PC-3 (cell line): ENCODE results near the gene AGAP1. TPM values are rescaled to one million over a fixed set of nuclear protein-coding genes. Genes with fewer than 3 reads are reported as not detected.

Experiments
- ATAC-seq: fragments of 200-7000 bp; cut with Tn5 transposase; 2 replicates; pipeline ENCODE4 v1.9.1; 2020; ENCODE audit warnings: mild to moderate bottlenecking, moderate library complexity
- BruUV-seq: library from RNA; stranded (reverse); fragments of 400-500 nt; replicated peaks from 2 replicates; lab custom pipeline; 2021; lab: Mats Ljungman, UMichigan
- CTCF ChIA-PET: fragments of 300-600 bp; sonication (Branson Sonifier 250); formaldehyde crosslinking; loops from one replicate; lab custom pipeline; 2022; ENCODE audit warnings: antibody characterized with exemption; lab: Charles Lee
- POLR2A ChIA-PET: fragments of 300-600 bp; sonication (Branson Sonifier 250); formaldehyde crosslinking; loops from one replicate; lab custom pipeline; 2022; ENCODE audit warnings: antibody characterized with exemption; ENCODE audit not compliant: unreplicated experiment; lab: Charles Lee
- DNase-seq: peaks from one replicate; pipeline ENCODE4 v3.0.0-alpha.2; 2015
- H2AFZ ChIP-seq: fragments of 300-600 bp; sonication (generic); 2 replicates; pipeline ENCODE4 v1.6.0; 2016; ENCODE audit warnings: antibody characterized with exemption, low read length
- H3F3A ChIP-seq: fragments of 300-600 bp; sonication (generic); one replicate; pipeline ENCODE4 v1.6.0; 2017; ENCODE audit warnings: antibody characterized with exemption, low read length, control low read depth, mild to moderate bottlenecking; ENCODE audit not compliant: unreplicated experiment
- H3K27ac ChIP-seq: fragments of 300-600 bp; sonication (generic); 2 replicates; pipeline ENCODE4 v1.5.1; 2016; ENCODE audit warnings: mild to moderate bottlenecking, low read length
- H3K27me3 ChIP-seq: fragments of 300-600 bp; sonication (generic); 2 replicates; pipeline ENCODE4 v1.6.1; 2016; ENCODE audit warnings: low read length, mixed read lengths
- H3K36me3 ChIP-seq: fragments of 300-600 bp; sonication (generic); 2 replicates; pipeline ENCODE4 v1.6.1; 2016; ENCODE audit warnings: low read depth, mixed run types, low read length, mixed read lengths
- H3K4me1 ChIP-seq: fragments of 300-600 bp; sonication (generic); 2 replicates; pipeline ENCODE4 v1.5.1; 2016; ENCODE audit warnings: low read length; ENCODE audit not compliant: insufficient read depth
- H3K4me2 ChIP-seq: fragments of 300-600 bp; sonication (generic); 2 replicates; pipeline ENCODE4 v1.6.0; 2016; ENCODE audit warnings: low read length
- H3K4me3 ChIP-seq: fragments of 300-600 bp; sonication (generic); 2 replicates; pipeline ENCODE4 v1.5.1; 2016; ENCODE audit warnings: mild to moderate bottlenecking, low read length, mixed read lengths
- H3K79me2 ChIP-seq: fragments of 300-600 bp; sonication (generic); 2 replicates; pipeline ENCODE4 v1.6.1; 2017; ENCODE audit warnings: low read length, mixed read lengths
- H3K9ac ChIP-seq: fragments of 300-600 bp; sonication (generic); 2 replicates; pipeline ENCODE4 v1.6.0; 2016; ENCODE audit warnings: mild to moderate bottlenecking, low read length
- H3K9me2 ChIP-seq: fragments of 300-600 bp; sonication (generic); replicated peaks from 2 replicates; pipeline ENCODE4 v1.6.1; 2016; ENCODE audit warnings: mixed run types, low read length, mixed read lengths
- H3K9me3 ChIP-seq: fragments of 300-600 bp; sonication (generic); 2 replicates; pipeline ENCODE4 v1.6.1; 2016; ENCODE audit warnings: low read length, mixed read lengths
- H4K20me1 ChIP-seq: fragments of 300-600 bp; sonication (generic); 2 replicates; pipeline ENCODE4 v1.6.1; 2016; ENCODE audit warnings: low read length, mixed read lengths
- EZH2 ChIP-seq: fragments of 300-600 bp; sonication (generic); IDR thresholded peaks from one replicate; pipeline ENCODE4 v1.6.1; 2017; ENCODE audit warnings: antibody characterized with exemption, mild to moderate bottlenecking, low read length; ENCODE audit not compliant: unreplicated experiment
- EZH2phosphoT487 ChIP-seq: fragments of 300-600 bp; sonication (generic); IDR thresholded peaks from 2 replicates; pipeline ENCODE4 v1.6.1; 2018; ENCODE audit warnings: mild to moderate bottlenecking, antibody characterized with exemption, low read length, borderline replicate concordance
- intact Hi-C: fragments of 100-400 bp; cut with micrococcal nuclease; formaldehyde crosslinking; loops from 2 replicates; pipeline ENCODE4 v1.9.0; 2023
- total RNA-seq: library from RNA; depleted of rRNA; stranded (reverse); fragments of >200 nt; gene quantifications from 2 replicates; pipeline ENCODE4 v1.2.3, GENCODE V29; 2014
- TF ChIP-seq, protein P1 (sequence below): fragments of 300-600 bp; sonication (generic); conservative IDR thresholded peaks from 2 replicates; pipeline ENCODE4 v1.5.1; 2017; ENCODE audit warnings: antibody characterized with exemption, low read depth, mild to moderate bottlenecking, low read length

The AGAP1 gene
- total RNA-seq, 1 experiment from 2014 or later, result 31.0 TPM

DNA sequence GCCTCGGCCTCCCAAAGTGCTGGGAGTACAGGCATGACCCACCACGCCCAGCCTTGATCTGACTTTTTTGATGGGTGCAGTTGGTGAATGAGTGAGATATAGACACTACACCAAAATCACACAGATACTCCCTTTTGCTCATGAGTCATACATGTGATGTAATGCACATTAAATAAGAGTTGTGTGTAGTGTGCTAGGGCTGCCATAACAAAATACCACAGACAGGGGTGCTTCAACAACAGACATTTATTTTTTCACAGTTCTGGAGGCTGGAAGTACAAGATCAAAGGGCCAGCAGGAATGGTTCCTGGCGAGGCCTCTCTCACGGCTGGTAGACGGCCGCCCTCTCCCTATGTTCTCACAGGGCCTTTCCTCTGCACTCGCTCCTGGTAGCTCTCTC lies 627.7 kb downstream of the AGAP1 start:
- H3K4me3 ChIP-seq, result no peak overlapping the region
- no peak overlapping the region for H3K27ac ChIP-seq
- ATAC-seq (peak; percentile 46), DNase-seq (peak; percentile 20)
- TF ChIP-seq, protein P1, sequence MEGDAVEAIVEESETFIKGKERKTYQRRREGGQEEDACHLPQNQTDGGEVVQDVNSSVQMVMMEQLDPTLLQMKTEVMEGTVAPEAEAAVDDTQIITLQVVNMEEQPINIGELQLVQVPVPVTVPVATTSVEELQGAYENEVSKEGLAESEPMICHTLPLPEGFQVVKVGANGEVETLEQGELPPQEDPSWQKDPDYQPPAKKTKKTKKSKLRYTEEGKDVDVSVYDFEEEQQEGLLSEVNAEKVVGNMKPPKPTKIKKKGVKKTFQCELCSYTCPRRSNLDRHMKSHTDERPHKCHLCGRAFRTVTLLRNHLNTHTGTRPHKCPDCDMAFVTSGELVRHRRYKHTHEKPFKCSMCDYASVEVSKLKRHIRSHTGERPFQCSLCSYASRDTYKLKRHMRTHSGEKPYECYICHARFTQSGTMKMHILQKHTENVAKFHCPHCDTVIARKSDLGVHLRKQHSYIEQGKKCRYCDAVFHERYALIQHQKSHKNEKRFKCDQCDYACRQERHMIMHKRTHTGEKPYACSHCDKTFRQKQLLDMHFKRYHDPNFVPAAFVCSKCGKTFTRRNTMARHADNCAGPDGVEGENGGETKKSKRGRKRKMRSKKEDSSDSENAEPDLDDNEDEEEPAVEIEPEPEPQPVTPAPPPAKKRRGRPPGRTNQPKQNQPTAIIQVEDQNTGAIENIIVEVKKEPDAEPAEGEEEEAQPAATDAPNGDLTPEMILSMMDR, result no peak
- TF ChIP-seq EZH2 (no peak), EZH2phosphoT487 (no peak)
- H3K27me3 ChIP-seq, result no peaks in the 10 kb centered on the region
- H3K4me2 ChIP-seq, result no peak overlapping the region
- no peak overlapping the region for H3K9ac ChIP-seq
- POLR2A ChIA-PET, result interaction anchor here (0.6 kb wide), 1 partner anchor 99 kb away, joined by 9 read pairs; no protein-coding TSS in a partner anchor
- H3F3A ChIP-seq, result no peaks in the 10 kb centered on the region
- CTCF ChIA-PET, result no interaction called here
- intact Hi-C loops, result no loop called here
- no peaks in the 10 kb centered on the region for H3K9me3 ChIP-seq
- no TSS peak for BruUV-seq
- no peaks in the 10 kb centered on the region for H3K9me2 ChIP-seq
- no peaks in the 10 kb centered on the region for H4K20me1 ChIP-seq
- no peaks in the 10 kb centered on the region for H3K4me1 ChIP-seq
- H3K36me3 ChIP-seq, result no peaks in the 10 kb centered on the region; the same call in 1 of the 2 replicates
- no peaks in the 10 kb centered on the region for H3K79me2 ChIP-seq
- no peak overlapping the region for H2AFZ ChIP-seq

DNA sequence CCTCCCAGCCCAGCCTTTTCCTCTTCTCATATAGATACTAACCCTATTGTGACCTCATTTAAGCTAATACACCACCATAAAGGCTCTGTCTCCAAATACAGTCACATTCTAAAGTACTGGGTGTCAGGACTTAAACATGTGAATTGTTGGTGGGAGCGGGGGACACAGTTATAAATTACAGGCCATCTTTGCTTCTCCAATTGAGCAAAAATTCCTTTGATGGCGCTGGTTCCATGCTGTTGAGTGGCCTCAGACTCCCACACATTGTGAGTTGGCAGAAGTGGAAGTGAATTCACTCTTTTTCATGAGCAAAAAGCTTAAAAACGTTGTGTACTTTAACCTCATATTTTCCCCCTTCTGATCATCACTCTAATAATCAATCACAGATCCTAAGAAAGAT lies 628.4 kb downstream of the AGAP1 start:
- no peak overlapping the region for H3K27ac ChIP-seq
- no peaks in the 10 kb centered on the region for H3K79me2 ChIP-seq
- CTCF ChIA-PET, result no interaction called here
- ATAC-seq, result no peak
- no peaks in the 10 kb centered on the region for H3K9me2 ChIP-seq
- no peaks in the 10 kb centered on the region for H4K20me1 ChIP-seq
- H2AFZ ChIP-seq, result no peak overlapping the region
- H3K27me3 ChIP-seq, result no peaks in the 10 kb centered on the region
- POLR2A ChIA-PET, result interaction anchor here (0.6 kb wide), 1 partner anchor 100 kb away, joined by 9 read pairs; no protein-coding TSS in a partner anchor
- H3K9me3 ChIP-seq, result no peaks in the 10 kb centered on the region
- peaks cover 5% of the 10 kb centered on the region; the same call in 1 of the 2 replicates for H3K4me1 ChIP-seq
- TF ChIP-seq, protein P1, result no peak
- no peak for TF ChIP-seq EZH2phosphoT487
- TF ChIP-seq EZH2, result no peak
- H3K4me3 ChIP-seq, result no peak overlapping the region
- no peaks in the 10 kb centered on the region; the same call in 1 of the 2 replicates for H3K36me3 ChIP-seq
- no peak for DNase-seq
- H3F3A ChIP-seq, result no peaks in the 10 kb centered on the region
- H3K9ac ChIP-seq, result no peak overlapping the region
- no TSS peak for BruUV-seq
- no peak overlapping the region for H3K4me2 ChIP-seq
- intact Hi-C loops, result no loop called here

DNA sequence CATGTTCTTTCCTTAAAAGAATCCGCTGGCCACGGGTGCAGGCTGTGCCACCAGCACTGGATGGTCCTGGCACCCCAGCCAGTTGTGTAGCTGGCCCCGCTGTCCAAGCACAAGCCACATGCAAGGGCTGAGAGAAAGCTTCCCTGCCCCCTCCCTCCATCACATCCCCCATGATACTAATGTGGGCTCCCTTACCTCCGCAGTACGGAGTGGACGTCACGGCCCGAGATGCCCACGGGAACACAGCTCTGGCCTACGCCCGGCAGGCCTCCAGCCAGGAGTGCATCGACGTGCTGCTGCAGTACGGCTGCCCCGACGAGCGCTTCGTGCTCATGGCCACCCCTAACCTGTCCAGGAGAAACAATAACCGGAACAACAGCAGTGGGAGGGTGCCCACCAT lies 629.9 kb downstream of the AGAP1 start:
- BruUV-seq, result no TSS peak
- Histone ChIP-seq H3K4me2 (no peak overlapping the region), H3K9ac (no peak overlapping the region), H3K9me2 (no peaks in the 10 kb centered on the region), H3K4me3 (no peak overlapping the region), H3K36me3 (no peaks in the 10 kb centered on the region; the same call in 1 of the 2 replicates), H3F3A (no peaks in the 10 kb centered on the region), H4K20me1 (no peaks in the 10 kb centered on the region), H3K4me1 (peaks cover 9% of the 10 kb centered on the region; the same call in 1 of the 2 replicates), H3K27ac (no peak overlapping the region), H3K79me2 (no peaks in the 10 kb centered on the region), H3K9me3 (no peaks in the 10 kb centered on the region), H3K27me3 (no peaks in the 10 kb centered on the region), H2AFZ (no peak overlapping the region)
- intact Hi-C loops, result no loop called here
- no peak for ATAC-seq
- TF ChIP-seq, protein P1, result no peak
- TF ChIP-seq EZH2 (no peak), EZH2phosphoT487 (no peak)
- ChIA-PET CTCF (no interaction called here), POLR2A (no interaction called here)
- DNase-seq, result no peak
